HEK293T (cell line): ENCODE measurements around the gene AIF1.

Experiments used
- CTCF ChIA-PET: fragments of 350-600 bp; formaldehyde crosslinking; extraction: SDS; loops from one replicate; lab custom pipeline; 2021; ENCODE audit warnings: antibody characterized with exemption, inconsistent platforms; lab: Yijun Ruan, JAX
- POLR2A ChIA-PET: fragments of 350-600 bp; formaldehyde crosslinking; extraction: SDS; loops from one replicate; lab custom pipeline; 2020; ENCODE audit warnings: antibody characterized with exemption, inconsistent platforms; lab: Yijun Ruan, JAX
- DNase-seq: peaks from one replicate; pipeline ENCODE4 v3.0.0; 2012; ENCODE audit warnings: mixed read lengths; ENCODE audit errors: extremely low spot score
- ARNT ChIP-seq: fragments of 450-650 bp; IDR thresholded peaks from 2 replicates; pipeline ENCODE4 v1.6.1; 2017; ENCODE audit warnings: mild to moderate bottlenecking
- BHLHE40 ChIP-seq: fragments of 450-650 bp; IDR thresholded peaks from 2 replicates; pipeline ENCODE4 v1.6.1; 2016; ENCODE audit warnings: mild to moderate bottlenecking, moderate library complexity, borderline replicate concordance
- CTBP1 ChIP-seq: fragments of 450-650 bp; IDR thresholded peaks from 2 replicates; pipeline ENCODE4 v1.6.1; 2016; ENCODE audit warnings: borderline replicate concordance
- ELF4 ChIP-seq: fragments of 450-650 bp; IDR thresholded peaks from 2 replicates; pipeline ENCODE4 v1.6.1; 2017; ENCODE audit warnings: antibody characterized with exemption
- FOXA1 ChIP-seq: fragments of 450-650 bp; IDR thresholded peaks from 2 replicates; pipeline ENCODE4 v1.6.1; 2016; ENCODE audit warnings: mild to moderate bottlenecking
- FOXK2 ChIP-seq: fragments of 450-650 bp; IDR thresholded peaks from 2 replicates; pipeline ENCODE4 v1.6.1; 2016; ENCODE audit warnings: mild to moderate bottlenecking
- FOXM1 ChIP-seq: fragments of 450-650 bp; IDR thresholded peaks from 2 replicates; pipeline ENCODE4 v1.6.1; 2017; ENCODE audit warnings: mild to moderate bottlenecking, borderline replicate concordance
- HDGF ChIP-seq: fragments of 450-650 bp; IDR thresholded peaks from 2 replicates; pipeline ENCODE4 v1.6.1; 2017; ENCODE audit warnings: antibody characterized with exemption, borderline replicate concordance
- L3MBTL2 ChIP-seq: fragments of 450-650 bp; conservative IDR thresholded peaks from 2 replicates; pipeline ENCODE4 v1.6.1; 2016; ENCODE audit warnings: mild to moderate bottlenecking
- LEF1 ChIP-seq: fragments of 450-650 bp; IDR thresholded peaks from 2 replicates; pipeline ENCODE4 v1.6.1; 2017; ENCODE audit warnings: mild to moderate bottlenecking, borderline replicate concordance
- NFRKB ChIP-seq: fragments of 450-650 bp; IDR thresholded peaks from 2 replicates; pipeline ENCODE4 v1.6.1; 2016; ENCODE audit warnings: mild to moderate bottlenecking, moderate library complexity
- PKNOX1 ChIP-seq: fragments of 450-650 bp; IDR thresholded peaks from 2 replicates; pipeline ENCODE4 v1.6.1; 2016
- SP1 ChIP-seq: fragments of 450-650 bp; IDR thresholded peaks from 2 replicates; pipeline ENCODE4 v1.6.1; 2017
- SUZ12 ChIP-seq: fragments of 450-650 bp; IDR thresholded peaks from 2 replicates; pipeline ENCODE4 v1.6.1; 2016; ENCODE audit warnings: mild to moderate bottlenecking
- TARDBP ChIP-seq: fragments of 450-650 bp; IDR thresholded peaks from 2 replicates; pipeline ENCODE4 v1.6.1; 2016
- ZNF384 ChIP-seq: fragments of 450-650 bp; IDR thresholded peaks from 2 replicates; pipeline ENCODE4 v1.6.1; 2016

AIF1 gene

GRCh38 chr6:31581434-31582229 lies 33.4 kb upstream of the AIF1 start:
- ChIA-PET POLR2A (interaction anchor here (0.9 to 3.5 kb wide), 6 partner anchors 11 to 83 kb away, joined by 3 to 23 read pairs (median 3); partner anchors contain the start of genes DDX39B and GPANK1), CTCF (interaction anchor here (0.7 to 13.5 kb wide), 4 partner anchors 9 to 32 kb away, joined by 3 to 149 read pairs (median 8); partner anchors contain the start of gene NCR3)
- no peak for DNase-seq
- TF ChIP-seq ELF4 (no peak), L3MBTL2 (no peak), BHLHE40 (no peak), CTBP1 (no peak), LEF1 (no peak), FOXA1 (no peak), HDGF (no peak), FOXK2 (no peak), NFRKB (no peak), SUZ12 (no peak), SP1 (no peak), ZNF384 (no peak), PKNOX1 (no peak), ARNT (no peak), TARDBP (no peak), FOXM1 (no peak)

- CTCF ChIA-PET: interaction anchor here (2.2 to 13.5 kb wide), 2 partner anchors 12 to 14 kb away, joined by 9 to 149 read pairs; partner anchors contain the start of gene NCR3
These were observed 32.8 kb upstream of the AIF1 start, which contains the start of gene LTB for GRCh38 chr6:31582230-31582643. Gene LTB (minus strand): TSS chr6:31582424. CDS start chr6:31582417, 7 bp downstream.

GRCh38 chr6:31585491-31585890 lies 29.5 kb upstream of the AIF1 start:
- POLR2A ChIA-PET: interaction anchor here (1.1 to 1.7 kb wide), 2 partner anchors 9 to 11 kb away, joined by 3 read pairs; no protein-coding TSS in a partner anchor
- TF ChIP-seq TARDBP: no peak
- TF ChIP-seq L3MBTL2: no peak
- TF ChIP-seq FOXA1: no peak
- no peak for TF ChIP-seq LEF1
- TF ChIP-seq BHLHE40: no peak
- no peak for TF ChIP-seq CTBP1
- TF ChIP-seq HDGF: no peak
- CTCF ChIA-PET: interaction anchor here (1.3 to 13.5 kb wide), 2 partner anchors 8 to 11 kb away, joined by 4 to 149 read pairs; partner anchors contain the start of gene NCR3
- peak; percentile 60 for DNase-seq

More at GRCh38 chr6:31582230-31582643, 32.8 kb upstream of the AIF1 start, which contains the start of gene LTB:
- POLR2A ChIA-PET: interaction anchor here (1.0 to 3.5 kb wide), 4 partner anchors 8 to 40 kb away, joined by 3 to 23 read pairs (median 10); partner anchors contain the start of gene DDX39B
- DNase-seq: no peak
- TF ChIP-seq TARDBP (no peak), CTBP1 (no peak), NFRKB (no peak), SUZ12 (no peak), FOXA1 (no peak), HDGF (no peak), FOXK2 (no peak), L3MBTL2 (no peak), ZNF384 (no peak)

- ChIA-PET CTCF (interaction anchor here (0.7 to 13.5 kb wide), 4 partner anchors 8 to 17 kb away, joined by 3 to 149 read pairs (median 6); partner anchors contain the start of genes NCR3 and TNF), POLR2A (interaction anchor here (1.7 kb wide), 1 partner anchor 11 kb away, joined by 3 read pairs; no protein-coding TSS in a partner anchor)
- DNase-seq: no peak
- TF ChIP-seq FOXM1: no peak
- TF ChIP-seq LEF1: no peak
- no peak for TF ChIP-seq HDGF
- no peak for TF ChIP-seq L3MBTL2
- no peak for TF ChIP-seq ZNF384
- no peak for TF ChIP-seq ARNT
- no peak for TF ChIP-seq SP1
- TF ChIP-seq SUZ12: no peak
- no peak for TF ChIP-seq FOXA1
These were observed 29.0 kb upstream of the AIF1 start, which contains the start of gene LST1 for GRCh38 chr6:31586008-31586407. Gene LST1 (plus strand): TSS chr6:31586277. CDS start chr6:31587300, 1,023 bp downstream.

GRCh38 chr6:31586599-31587281 lies 28.3 kb upstream of the AIF1 start:
- ChIA-PET POLR2A (no interaction called here), CTCF (interaction anchor here (0.7 to 13.5 kb wide), 4 partner anchors 9 to 17 kb away, joined by 3 to 149 read pairs (median 6); partner anchors contain the start of genes NCR3 and TNF)
- DNase-seq: no peak
- no peak for TF ChIP-seq ELF4
- no peak for TF ChIP-seq FOXM1
- TF ChIP-seq SUZ12: no peak
- TF ChIP-seq PKNOX1: no peak
